GM06990 (cell line): ENCODE data around the gene PTAFR.

Experiments
- DNase-seq: peaks from one replicate; pipeline ENCODE4 v3.0.0-alpha.2; 2011; ENCODE audit not compliant: insufficient read length; ENCODE audit errors: extremely low read depth
- H3K27me3 ChIP-seq: replicated peaks from 2 replicates; pipeline ENCODE4 v1.6.0; 2011; ENCODE audit warnings: low read length; ENCODE audit not compliant: control insufficient read depth, insufficient read depth
- H3K36me3 ChIP-seq: 2 replicates; pipeline ENCODE4 v1.5.1; 2011; ENCODE audit warnings: low read length; ENCODE audit not compliant: control insufficient read depth, insufficient read depth
- H3K4me3 ChIP-seq: replicated peaks from 2 replicates; pipeline ENCODE4 v1.5.1; 2011; ENCODE audit warnings: low read depth, mild to moderate bottlenecking, control low read depth, low read length
- CTCF ChIP-seq: IDR thresholded peaks from 2 replicates; pipeline ENCODE4 v1.5.1; 2011; ENCODE audit warnings: low read length, control low read depth, mild to moderate bottlenecking, inconsistent platforms; ENCODE audit not compliant: insufficient read depth, poor library complexity, severe bottlenecking

PTAFR gene

GRCh38 chr1:28160782-28161266 is 15.7 kb downstream of the PTAFR start:
- Histone ChIP-seq H3K4me3 (no peak overlapping the region), H3K27me3 (no peaks in the 10 kb centered on the region), H3K36me3 (no peaks in the 10 kb centered on the region)
- DNase-seq: no peak
- TF ChIP-seq CTCF: no peak

GRCh38 chr1:28159680-28160079 is 16.8 kb downstream of the PTAFR start:
- H3K27me3 ChIP-seq: no peaks in the 10 kb centered on the region
- no peak for TF ChIP-seq CTCF
- no peak overlapping the region for H3K4me3 ChIP-seq
- DNase-seq: no peak
- no peaks in the 10 kb centered on the region for H3K36me3 ChIP-seq

GRCh38 chr1:28159243-28159642 is 17.2 kb downstream of the PTAFR start:
- H3K27me3 ChIP-seq: no peaks in the 10 kb centered on the region
- TF ChIP-seq CTCF: no peak
- no peak for DNase-seq

GRCh38 chr1:28157894-28158293 is 18.6 kb downstream of the PTAFR start:
- no peak overlapping the region for H3K4me3 ChIP-seq
- DNase-seq: no peak
- H3K27me3 ChIP-seq: no peaks in the 10 kb centered on the region
- H3K36me3 ChIP-seq: no peaks in the 10 kb centered on the region
- TF ChIP-seq CTCF: no peak

More at GRCh38 chr1:28159243-28159642, 17.2 kb downstream of the PTAFR start:
- H3K4me3 ChIP-seq: no peak overlapping the region
- no peaks in the 10 kb centered on the region for H3K36me3 ChIP-seq

- no peak for TF ChIP-seq CTCF
- Histone ChIP-seq H3K4me3 (no peak overlapping the region), H3K27me3 (no peaks in the 10 kb centered on the region), H3K36me3 (no peaks in the 10 kb centered on the region)
- DNase-seq: no peak
Observed at GRCh38 chr1:28156821-28157220, 19.7 kb downstream of the PTAFR start.

GRCh38 chr1:28155628-28156027 is 20.9 kb downstream of the PTAFR start:
- H3K36me3 ChIP-seq: no peaks in the 10 kb centered on the region
- no peak for DNase-seq
- TF ChIP-seq CTCF: no peak
- H3K27me3 ChIP-seq: no peaks in the 10 kb centered on the region
- no peak overlapping the region for H3K4me3 ChIP-seq
